ENCODE data around the gene GUCY1A2. TPM values are rescaled to one million over a fixed set of nuclear protein-coding genes. Genes with fewer than 3 reads are reported as not detected.

The GUCY1A2 gene
- total RNA-seq, 4 donors from 2014 or later: 0.19 to 2.1 (median 0.86) TPM

GRCh38 chr11:106765469-106766258 lies 252.6 kb downstream of the GUCY1A2 start:
- H3K4me1 ChIP-seq: no peaks in the 10 kb centered on the region
- no peaks in the 10 kb centered on the region for H3K27me3 ChIP-seq
- TF ChIP-seq POLR2A (IDR thresholded peaks at IDR 0.05): no peak
- TF ChIP-seq, protein P1, sequence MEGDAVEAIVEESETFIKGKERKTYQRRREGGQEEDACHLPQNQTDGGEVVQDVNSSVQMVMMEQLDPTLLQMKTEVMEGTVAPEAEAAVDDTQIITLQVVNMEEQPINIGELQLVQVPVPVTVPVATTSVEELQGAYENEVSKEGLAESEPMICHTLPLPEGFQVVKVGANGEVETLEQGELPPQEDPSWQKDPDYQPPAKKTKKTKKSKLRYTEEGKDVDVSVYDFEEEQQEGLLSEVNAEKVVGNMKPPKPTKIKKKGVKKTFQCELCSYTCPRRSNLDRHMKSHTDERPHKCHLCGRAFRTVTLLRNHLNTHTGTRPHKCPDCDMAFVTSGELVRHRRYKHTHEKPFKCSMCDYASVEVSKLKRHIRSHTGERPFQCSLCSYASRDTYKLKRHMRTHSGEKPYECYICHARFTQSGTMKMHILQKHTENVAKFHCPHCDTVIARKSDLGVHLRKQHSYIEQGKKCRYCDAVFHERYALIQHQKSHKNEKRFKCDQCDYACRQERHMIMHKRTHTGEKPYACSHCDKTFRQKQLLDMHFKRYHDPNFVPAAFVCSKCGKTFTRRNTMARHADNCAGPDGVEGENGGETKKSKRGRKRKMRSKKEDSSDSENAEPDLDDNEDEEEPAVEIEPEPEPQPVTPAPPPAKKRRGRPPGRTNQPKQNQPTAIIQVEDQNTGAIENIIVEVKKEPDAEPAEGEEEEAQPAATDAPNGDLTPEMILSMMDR (IDR thresholded peaks at IDR 0.05): no peak
- H3K4me3 ChIP-seq: no peak overlapping the region
- H3K9me3 ChIP-seq: no peaks in the 10 kb centered on the region
- no peak overlapping the region for H3K27ac ChIP-seq
- intact Hi-C loops (cut with DNase I): no loop called here
- DNase-seq: no peak
- no peaks in the 10 kb centered on the region for H3K36me3 ChIP-seq
- 66 to 72% methylated on average over 2 of the region's 2 CpGs for WGBS, 2 donors

DNA sequence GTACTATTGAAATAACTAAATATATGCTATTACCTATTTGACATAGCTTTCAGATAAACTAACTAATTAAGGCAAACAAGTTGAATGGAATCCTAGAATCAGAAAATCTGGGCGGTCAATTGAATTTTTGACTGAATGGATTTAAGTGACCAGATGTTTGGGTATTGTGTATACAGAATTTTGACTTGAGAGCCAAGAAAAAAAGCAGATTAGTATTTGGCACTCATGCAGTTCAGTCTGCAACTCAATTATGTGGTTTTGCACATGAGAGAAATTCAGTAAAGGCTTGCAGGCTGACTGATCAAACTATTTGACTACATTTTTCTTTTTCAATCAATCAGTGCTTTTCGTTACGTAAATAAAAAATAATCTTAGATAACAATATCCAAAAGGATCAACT lies 254.8 kb downstream of the GUCY1A2 start:
- Histone ChIP-seq H3K27me3 (no peaks in the 10 kb centered on the region), H3K9me3 (no peaks in the 10 kb centered on the region), H3K27ac (no peak overlapping the region), H3K4me1 (no peaks in the 10 kb centered on the region), H3K4me3 (no peak overlapping the region), H3K36me3 (no peaks in the 10 kb centered on the region)
- 71 to 76% methylated on average over 3 of the region's 3 CpGs for WGBS, 2 donors
- TF ChIP-seq, protein P1 (IDR thresholded peaks at IDR 0.05): no peak
- TF ChIP-seq POLR2A (IDR thresholded peaks at IDR 0.05): no peak
- DNase-seq: no peak
- intact Hi-C loops (cut with DNase I): no loop called here

- 73 to 83% methylated on average over 1 of the region's 1 CpG for WGBS, 2 donors
These were observed 256.5 kb downstream of the GUCY1A2 start for GRCh38 chr11:106761745-106762144.

DNA sequence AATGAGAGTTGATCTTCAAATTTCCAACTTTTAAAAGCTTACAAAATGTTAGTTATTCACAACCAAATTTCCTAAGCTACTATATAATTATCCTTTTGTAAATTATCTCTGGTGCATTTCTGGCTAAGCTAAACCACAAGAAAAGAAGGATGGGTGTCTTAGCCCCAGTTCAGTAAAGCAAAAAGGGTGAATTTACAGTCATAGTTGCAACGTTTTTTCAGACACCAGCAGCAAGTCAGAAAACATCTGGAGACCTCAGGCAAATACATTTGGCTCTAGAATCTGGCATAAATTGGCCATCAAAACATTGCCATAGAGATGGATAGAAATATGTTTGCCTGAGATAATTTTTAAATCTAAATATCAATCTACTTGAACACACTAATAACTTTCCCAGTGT lies 257.0 kb downstream of the GUCY1A2 start:
- no peaks in the 10 kb centered on the region for H3K4me1 ChIP-seq
- no peaks in the 10 kb centered on the region for H3K27me3 ChIP-seq
- no peak overlapping the region for H3K27ac ChIP-seq
- 0 to 10% methylated on average over 1 of the region's 1 CpG for WGBS, 2 donors
- TF ChIP-seq, protein P1 (IDR thresholded peaks at IDR 0.05): no peak
- no peak for TF ChIP-seq POLR2A (IDR thresholded peaks at IDR 0.05)
- intact Hi-C loops (cut with DNase I): no loop called here
- no peak for DNase-seq
- no peak overlapping the region for H3K4me3 ChIP-seq
- no peaks in the 10 kb centered on the region for H3K36me3 ChIP-seq
- no peaks in the 10 kb centered on the region for H3K9me3 ChIP-seq

More at GRCh38 chr11:106761745-106762144, 256.5 kb downstream of the GUCY1A2 start:
- no peaks in the 10 kb centered on the region for H3K36me3 ChIP-seq
- no peak overlapping the region for H3K27ac ChIP-seq
- DNase-seq: no peak
- H3K4me1 ChIP-seq: no peaks in the 10 kb centered on the region
- H3K27me3 ChIP-seq: no peaks in the 10 kb centered on the region
- intact Hi-C loops (cut with DNase I): no loop called here
- no peak for TF ChIP-seq POLR2A (IDR thresholded peaks at IDR 0.05)
- TF ChIP-seq, protein P1 (IDR thresholded peaks at IDR 0.05): no peak
- H3K9me3 ChIP-seq: no peaks in the 10 kb centered on the region
- no peak overlapping the region for H3K4me3 ChIP-seq

DNA sequence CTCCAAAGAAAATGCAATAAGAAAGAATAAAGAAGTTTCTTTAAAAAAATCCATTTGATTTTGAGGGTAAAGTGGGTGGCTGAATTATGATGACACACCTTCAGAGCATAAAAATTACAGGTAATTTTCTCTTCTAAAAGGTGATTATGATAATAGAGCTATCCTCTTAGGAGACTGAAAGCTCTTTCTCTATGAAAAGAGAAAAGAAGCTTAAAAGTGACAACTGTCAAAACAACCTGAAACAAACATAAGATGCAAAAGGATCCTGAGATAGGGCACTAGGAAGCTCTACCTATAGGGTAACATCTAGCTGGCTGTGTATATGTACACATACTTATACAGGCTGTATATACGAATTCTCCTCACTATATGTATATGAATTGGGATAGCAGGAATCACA lies 270.2 kb downstream of the GUCY1A2 start:
- WGBS, 2 donors: 50 to 77% methylated on average over 1 of the region's 1 CpG
- DNase-seq: no peak
- H3K4me1 ChIP-seq: no peaks in the 10 kb centered on the region
- no peak for TF ChIP-seq POLR2A (IDR thresholded peaks at IDR 0.05)
- TF ChIP-seq, protein P1 (IDR thresholded peaks at IDR 0.05): no peak
- no peaks in the 10 kb centered on the region for H3K36me3 ChIP-seq
- intact Hi-C loops (cut with DNase I): no loop called here
- no peaks in the 10 kb centered on the region for H3K9me3 ChIP-seq
- H3K4me3 ChIP-seq: no peak overlapping the region
- H3K27ac ChIP-seq: no peak overlapping the region
- no peaks in the 10 kb centered on the region for H3K27me3 ChIP-seq
